ENCODE measurements around the gene DGLUCY.

DGLUCY gene

DNA sequence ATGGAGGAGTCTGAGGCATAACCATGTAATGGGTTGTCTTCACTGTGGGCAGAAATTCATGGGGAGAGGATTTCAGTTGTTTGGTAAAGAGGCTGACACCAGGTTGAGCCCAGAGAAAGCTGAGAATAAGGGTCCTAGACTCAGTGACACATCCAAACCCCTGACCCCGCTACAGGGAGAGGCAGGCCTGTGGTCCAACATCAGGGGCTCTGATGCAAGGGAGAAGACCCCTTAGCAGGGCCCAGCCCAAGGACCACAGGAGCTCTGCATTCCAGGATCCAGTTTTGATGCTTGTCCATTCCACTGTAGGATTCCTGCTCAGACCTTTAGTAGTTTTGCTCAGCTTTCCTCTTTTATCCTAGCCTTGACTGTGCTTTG is 115.1 kb downstream of the DGLUCY start:
- H3K9me3 ChIP-seq (ENCODE audit: control insufficient read depth in 2 of 2, low read length in 2 of 2) = no peaks in the 10 kb centered on the region
- H3K9ac ChIP-seq (ENCODE audit: low read depth in 1 of 2, low read length in 2 of 2) = no peak overlapping the region
- H3K27ac ChIP-seq (ENCODE audit: low read depth in 2 of 2, low read length in 2 of 2) = peak overlapping the region in 1 of 2 donors; percentile 6
- H3K4me1 ChIP-seq (ENCODE audit: control insufficient read depth in 2 of 2, insufficient read depth in 2 of 2, low read length in 2 of 2) = peaks cover 13% of the 10 kb centered on the region in 2 donors
- no peak overlapping the region for H3K4me3 ChIP-seq (ENCODE audit: low read length in 2 of 2)
- H3K27me3 ChIP-seq (ENCODE audit: control insufficient read depth in 2 of 2, insufficient read depth in 2 of 2, low read length in 2 of 2) = no peaks in the 10 kb centered on the region
- peaks cover 5 to 18% of the 10 kb centered on the region in 2 donors for H3K36me3 ChIP-seq (ENCODE audit: control insufficient read depth in 2 of 2, insufficient read depth in 2 of 2, low read length in 2 of 2)

GRCh38 chr14:91229743-91230200 is 115.9 kb downstream of the DGLUCY start:
- peaks cover 13% of the 10 kb centered on the region in 2 donors for H3K4me1 ChIP-seq (ENCODE audit: control insufficient read depth in 2 of 2, insufficient read depth in 2 of 2, low read length in 2 of 2)
- no peak overlapping the region for H3K9ac ChIP-seq (ENCODE audit: low read depth in 1 of 2, low read length in 2 of 2)
- H3K36me3 ChIP-seq (ENCODE audit: control insufficient read depth in 2 of 2, insufficient read depth in 2 of 2, low read length in 2 of 2) = peaks cover 2 to 14% of the 10 kb centered on the region in 2 donors
- H3K27me3 ChIP-seq (ENCODE audit: control insufficient read depth in 2 of 2, insufficient read depth in 2 of 2, low read length in 2 of 2) = no peaks in the 10 kb centered on the region
- H3K27ac ChIP-seq (ENCODE audit: low read depth in 2 of 2, low read length in 2 of 2) = peak overlapping the region in 1 of 2 donors; percentile 72
- H3K9me3 ChIP-seq (ENCODE audit: control insufficient read depth in 2 of 2, low read length in 2 of 2) = no peaks in the 10 kb centered on the region
- no peak overlapping the region for H3K4me3 ChIP-seq (ENCODE audit: low read length in 2 of 2)

- H3K27ac ChIP-seq (ENCODE audit: low read depth in 2 of 2, low read length in 2 of 2) = peak overlapping the region; percentile 40 to 72
- H3K27me3 ChIP-seq (ENCODE audit: control insufficient read depth in 2 of 2, insufficient read depth in 2 of 2, low read length in 2 of 2) = no peaks in the 10 kb centered on the region
- peaks cover 0 to 6% of the 10 kb centered on the region in 2 donors for H3K36me3 ChIP-seq (ENCODE audit: control insufficient read depth in 2 of 2, insufficient read depth in 2 of 2, low read length in 2 of 2)
- no peak overlapping the region for H3K4me3 ChIP-seq (ENCODE audit: low read length in 2 of 2)
- H3K4me1 ChIP-seq (ENCODE audit: control insufficient read depth in 2 of 2, insufficient read depth in 2 of 2, low read length in 2 of 2) = peaks cover 13% of the 10 kb centered on the region in 2 donors
- H3K9me3 ChIP-seq (ENCODE audit: control insufficient read depth in 2 of 2, low read length in 2 of 2) = no peaks in the 10 kb centered on the region
- H3K9ac ChIP-seq (ENCODE audit: low read depth in 1 of 2, low read length in 2 of 2) = no peak overlapping the region
Measured at GRCh38 chr14:91230397-91231035, 116.6 kb downstream of the DGLUCY start.

- Histone ChIP-seq H3K9me3 (ENCODE audit: control insufficient read depth in 2 of 2, low read length in 2 of 2) (no peaks in the 10 kb centered on the region), H3K27ac (ENCODE audit: low read depth in 2 of 2, low read length in 2 of 2) (peak overlapping the region; percentile 40 to 72)
Measured at GRCh38 chr14:91231446-91231845, 117.6 kb downstream of the DGLUCY start.

DNA sequence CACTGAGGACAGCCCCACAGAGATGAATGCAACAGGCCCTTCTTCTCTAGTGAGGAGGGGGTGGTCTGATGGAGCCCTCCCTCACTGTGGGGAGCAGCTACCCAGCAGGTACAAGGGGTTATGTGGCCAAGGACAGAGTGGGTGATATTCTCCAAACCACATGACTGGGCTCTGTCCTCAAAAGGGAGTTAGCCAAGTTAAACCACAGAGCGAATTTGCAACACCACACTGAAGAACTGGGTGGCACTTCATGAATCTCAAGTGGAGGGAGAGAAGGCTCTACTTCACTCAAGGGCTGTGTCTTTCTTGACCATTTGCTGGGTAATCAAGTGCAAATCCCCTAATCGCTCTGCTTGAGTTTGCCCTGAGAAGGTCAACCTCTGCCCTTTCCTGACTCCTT is 118.2 kb downstream of the DGLUCY start:
- no peaks in the 10 kb centered on the region for H3K27me3 ChIP-seq (ENCODE audit: control insufficient read depth in 2 of 2, insufficient read depth in 2 of 2, low read length in 2 of 2)
- H3K27ac ChIP-seq (ENCODE audit: low read depth in 2 of 2, low read length in 2 of 2) = peak overlapping the region; percentile 40 to 72
- H3K4me3 ChIP-seq (ENCODE audit: low read length in 2 of 2) = no peak overlapping the region
- H3K9me3 ChIP-seq (ENCODE audit: control insufficient read depth in 2 of 2, low read length in 2 of 2) = no peaks in the 10 kb centered on the region
- peaks cover 13% of the 10 kb centered on the region in 2 donors for H3K4me1 ChIP-seq (ENCODE audit: control insufficient read depth in 2 of 2, insufficient read depth in 2 of 2, low read length in 2 of 2)
- no peak overlapping the region for H3K9ac ChIP-seq (ENCODE audit: low read depth in 1 of 2, low read length in 2 of 2)
- H3K36me3 ChIP-seq (ENCODE audit: control insufficient read depth in 2 of 2, insufficient read depth in 2 of 2, low read length in 2 of 2) = peaks cover 0 to 5% of the 10 kb centered on the region in 2 donors

More at GRCh38 chr14:91231446-91231845, 117.6 kb downstream of the DGLUCY start:
- Histone ChIP-seq H3K4me1 (ENCODE audit: control insufficient read depth in 2 of 2, insufficient read depth in 2 of 2, low read length in 2 of 2) (peaks cover 13% of the 10 kb centered on the region in 2 donors), H3K4me3 (ENCODE audit: low read length in 2 of 2) (no peak overlapping the region), H3K9ac (ENCODE audit: low read depth in 1 of 2, low read length in 2 of 2) (no peak overlapping the region), H3K36me3 (ENCODE audit: control insufficient read depth in 2 of 2, insufficient read depth in 2 of 2, low read length in 2 of 2) (peaks cover 0 to 6% of the 10 kb centered on the region in 2 donors), H3K27me3 (ENCODE audit: control insufficient read depth in 2 of 2, insufficient read depth in 2 of 2, low read length in 2 of 2) (no peaks in the 10 kb centered on the region)

- Histone ChIP-seq H3K27me3 (ENCODE audit: control insufficient read depth in 2 of 2, insufficient read depth in 2 of 2, low read length in 2 of 2) (no peaks in the 10 kb centered on the region), H3K4me3 (ENCODE audit: low read length in 2 of 2) (no peak overlapping the region), H3K9me3 (ENCODE audit: control insufficient read depth in 2 of 2, low read length in 2 of 2) (no peaks in the 10 kb centered on the region), H3K27ac (ENCODE audit: low read depth in 2 of 2, low read length in 2 of 2) (peak overlapping the region in 1 of 2 donors; percentile 72), H3K36me3 (ENCODE audit: control insufficient read depth in 2 of 2, insufficient read depth in 2 of 2, low read length in 2 of 2) (no peaks in the 10 kb centered on the region), H3K9ac (ENCODE audit: low read depth in 1 of 2, low read length in 2 of 2) (no peak overlapping the region), H3K4me1 (ENCODE audit: control insufficient read depth in 2 of 2, insufficient read depth in 2 of 2, low read length in 2 of 2) (peaks cover 13% of the 10 kb centered on the region in 2 donors)
Measured at GRCh38 chr14:91232603-91233002, 118.7 kb downstream of the DGLUCY start.

- Histone ChIP-seq H3K27me3 (ENCODE audit: control insufficient read depth in 2 of 2, insufficient read depth in 2 of 2, low read length in 2 of 2) (no peaks in the 10 kb centered on the region), H3K27ac (ENCODE audit: low read depth in 2 of 2, low read length in 2 of 2) (no peak overlapping the region), H3K9ac (ENCODE audit: low read depth in 1 of 2, low read length in 2 of 2) (no peak overlapping the region), H3K9me3 (ENCODE audit: control insufficient read depth in 2 of 2, low read length in 2 of 2) (no peaks in the 10 kb centered on the region), H3K4me3 (ENCODE audit: low read length in 2 of 2) (no peak overlapping the region), H3K4me1 (ENCODE audit: control insufficient read depth in 2 of 2, insufficient read depth in 2 of 2, low read length in 2 of 2) (peaks cover 13% of the 10 kb centered on the region in 2 donors), H3K36me3 (ENCODE audit: control insufficient read depth in 2 of 2, insufficient read depth in 2 of 2, low read length in 2 of 2) (no peaks in the 10 kb centered on the region)
Measured at GRCh38 chr14:91233936-91234790, 120.3 kb downstream of the DGLUCY start.

GRCh38 chr14:91234791-91235114 is 120.9 kb downstream of the DGLUCY start:
- Histone ChIP-seq H3K27me3 (ENCODE audit: control insufficient read depth in 2 of 2, insufficient read depth in 2 of 2, low read length in 2 of 2) (no peaks in the 10 kb centered on the region), H3K4me1 (ENCODE audit: control insufficient read depth in 2 of 2, insufficient read depth in 2 of 2, low read length in 2 of 2) (peaks cover 13% of the 10 kb centered on the region in 2 donors), H3K9ac (ENCODE audit: low read depth in 1 of 2, low read length in 2 of 2) (no peak overlapping the region), H3K36me3 (ENCODE audit: control insufficient read depth in 2 of 2, insufficient read depth in 2 of 2, low read length in 2 of 2) (no peaks in the 10 kb centered on the region), H3K4me3 (ENCODE audit: low read length in 2 of 2) (no peak overlapping the region), H3K27ac (ENCODE audit: low read depth in 2 of 2, low read length in 2 of 2) (no peak overlapping the region), H3K9me3 (ENCODE audit: control insufficient read depth in 2 of 2, low read length in 2 of 2) (no peaks in the 10 kb centered on the region)

DNA sequence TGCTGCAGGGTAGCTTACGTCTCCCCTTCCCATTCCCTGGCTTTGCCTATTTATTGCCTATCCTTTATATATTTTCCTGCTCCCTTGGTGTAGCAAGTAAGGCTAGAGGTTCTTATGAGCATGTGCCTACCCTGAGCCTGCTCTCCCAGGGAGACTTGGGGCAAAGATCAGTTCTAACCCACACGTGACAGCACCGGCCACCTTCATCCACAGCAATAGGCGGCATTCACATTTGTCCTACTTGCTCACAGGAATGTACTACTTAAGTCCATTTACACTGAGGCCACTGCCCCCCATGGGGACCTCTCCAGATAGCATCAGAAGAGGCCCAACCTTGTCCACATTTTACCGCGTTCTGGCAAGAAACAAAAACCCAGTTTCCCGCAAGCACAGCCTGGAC is 122.0 kb downstream of the DGLUCY start:
- no peak overlapping the region for H3K4me3 ChIP-seq (ENCODE audit: low read length in 2 of 2)
- H3K27me3 ChIP-seq (ENCODE audit: control insufficient read depth in 2 of 2, insufficient read depth in 2 of 2, low read length in 2 of 2) = no peaks in the 10 kb centered on the region
- peaks cover 7% of the 10 kb centered on the region in 2 donors for H3K4me1 ChIP-seq (ENCODE audit: control insufficient read depth in 2 of 2, insufficient read depth in 2 of 2, low read length in 2 of 2)
- H3K9ac ChIP-seq (ENCODE audit: low read depth in 1 of 2, low read length in 2 of 2) = no peak overlapping the region
- H3K36me3 ChIP-seq (ENCODE audit: control insufficient read depth in 2 of 2, insufficient read depth in 2 of 2, low read length in 2 of 2) = no peaks in the 10 kb centered on the region
- no peak overlapping the region for H3K27ac ChIP-seq (ENCODE audit: low read depth in 2 of 2, low read length in 2 of 2)
- H3K9me3 ChIP-seq (ENCODE audit: control insufficient read depth in 2 of 2, low read length in 2 of 2) = no peaks in the 10 kb centered on the region

DNA sequence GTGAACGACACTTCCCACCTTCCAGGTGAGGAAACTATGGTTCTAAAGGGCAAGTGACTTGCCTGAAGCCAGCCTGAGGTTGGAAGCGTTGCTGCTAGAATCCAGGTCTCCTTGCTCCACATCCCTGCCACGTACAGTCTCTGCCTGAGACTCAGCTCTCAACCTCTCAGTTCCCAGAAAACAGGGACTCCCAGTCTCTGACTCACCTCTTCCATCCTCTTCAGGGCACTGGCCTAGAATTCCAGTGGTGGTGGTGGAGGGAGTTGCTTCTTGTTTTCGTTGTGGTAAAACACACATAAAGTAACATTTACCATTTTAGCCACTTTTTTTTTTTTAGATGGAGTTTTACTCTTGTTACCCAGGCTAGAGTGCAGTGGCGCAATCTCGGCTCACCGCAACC is 123.3 kb downstream of the DGLUCY start:
- Histone ChIP-seq H3K27ac (ENCODE audit: low read depth in 2 of 2, low read length in 2 of 2) (no peak overlapping the region), H3K9me3 (ENCODE audit: control insufficient read depth in 2 of 2, low read length in 2 of 2) (no peaks in the 10 kb centered on the region), H3K4me1 (ENCODE audit: control insufficient read depth in 2 of 2, insufficient read depth in 2 of 2, low read length in 2 of 2) (peaks cover 2 to 3% of the 10 kb centered on the region in 2 donors), H3K9ac (ENCODE audit: low read depth in 1 of 2, low read length in 2 of 2) (no peak overlapping the region), H3K4me3 (ENCODE audit: low read length in 2 of 2) (no peak overlapping the region), H3K36me3 (ENCODE audit: control insufficient read depth in 2 of 2, insufficient read depth in 2 of 2, low read length in 2 of 2) (no peaks in the 10 kb centered on the region), H3K27me3 (ENCODE audit: control insufficient read depth in 2 of 2, insufficient read depth in 2 of 2, low read length in 2 of 2) (no peaks in the 10 kb centered on the region)

Data from mucosa of rectum (tissue), 2 donors.